Peyer's patch (tissue), 4 donors: Measurements from ENCODE around the gene SYNCRIP. TPM values are rescaled to one million over a fixed set of nuclear protein-coding genes. Genes with fewer than 3 reads are reported as not detected.

ENCODE experiments used
- DNase-seq, 3 donors: peaks; one replicate each; pipeline ENCODE4 v3.0.0-alpha.2; 2017 to 2019
- H3K27ac ChIP-seq, 4 donors: fragments of 200-600 bp; sonication (generic); one replicate each; pipeline ENCODE4 v1.5.1; 2016 to 2019
- H3K27me3 ChIP-seq, 2 donors: fragments of 200-600 bp; sonication (generic); one replicate each; pipeline ENCODE4 v1.5.1; 2019
- H3K36me3 ChIP-seq, 3 donors: fragments of 200-600 bp; sonication (generic); one replicate each; pipeline ENCODE4 v1.5.1; 2016 to 2019
- H3K4me1 ChIP-seq, 4 donors: fragments of 200-600 bp; sonication (generic); one replicate each; pipeline ENCODE4 v1.5.1; 2016 to 2019
- H3K4me3 ChIP-seq, 4 donors: fragments of 200-600 bp; sonication (generic); 1 replicate in 3 of 4; 2 replicates in 1 of 4; pipeline ENCODE4 v1.5.1; 2016 to 2019; ENCODE audit warnings: mild to moderate bottlenecking in 1 of 4
- H3K9me3 ChIP-seq, 4 donors: fragments of 200-600 bp; sonication (generic); one replicate each; pipeline ENCODE4 v1.5.1; 2016 to 2019; ENCODE audit warnings: mild to moderate bottlenecking in 1 of 4
- CTCF ChIP-seq, 6 experiments: fragments of 450-650 bp in 4 of 6; fragments of 200-600 bp in 2 of 6; sonication (generic) in 1 of 6; IDR thresholded peaks; one replicate each; pipeline ENCODE4 v1.5.1; 2017 to 2019; ENCODE audit warnings: antibody characterized with exemption in 6 of 6, mild to moderate bottlenecking in 3 of 6, moderate library complexity in 1 of 6
- POLR2A ChIP-seq, 2 donors: fragments of 450-650 bp; IDR thresholded peaks; one replicate each; pipeline ENCODE4 v1.5.1; 2017; ENCODE audit warnings: antibody characterized with exemption in 2 of 2, mild to moderate bottlenecking in 2 of 2, moderate library complexity in 2 of 2
- total RNA-seq, 4 donors: library from RNA; depleted of rRNA; stranded (reverse); fragments of >200 nt; gene quantifications; one replicate each; pipeline ENCODE4 v1.1.0, GENCODE V29; 2016

The SYNCRIP gene
- total RNA-seq, 4 donors from 2014 or later: 32.4 to 52.8 (median 37.8) TPM

GRCh38 chr6:85678026-85678601 is 35.4 kb upstream of the SYNCRIP start:
- Histone ChIP-seq H3K4me1 (peaks cover 0 to 23% (median 0%) of the 10 kb centered on the region in 4 donors), H3K36me3 (no peaks in the 10 kb centered on the region), H3K9me3 (no peaks in the 10 kb centered on the region), H3K27me3 (no peaks in the 10 kb centered on the region), H3K4me3 (peak overlapping the region; percentile 70 to 95 (median 74)), H3K27ac (peak overlapping the region; percentile 85 to 92 (median 88))
- no peak for DNase-seq
- no peak for TF ChIP-seq CTCF (IDR thresholded peaks at IDR 0.05)
- no peak for TF ChIP-seq POLR2A (IDR thresholded peaks at IDR 0.05)

- H3K4me3 ChIP-seq: peak overlapping the region; percentile 70 to 95 (median 74)
- H3K27ac ChIP-seq: peak overlapping the region; percentile 85 to 92 (median 88)
- H3K4me1 ChIP-seq: peaks cover 0 to 23% (median 0%) of the 10 kb centered on the region in 4 donors
- H3K36me3 ChIP-seq: no peaks in the 10 kb centered on the region
- DNase-seq: no peak
- H3K27me3 ChIP-seq: no peaks in the 10 kb centered on the region
- H3K9me3 ChIP-seq: no peaks in the 10 kb centered on the region
- TF ChIP-seq POLR2A (IDR thresholded peaks at IDR 0.05): no peak
- TF ChIP-seq CTCF (IDR thresholded peaks at IDR 0.05): peak in 2 of 6 experiments; percentile 13 to 14
These were observed 34.7 kb upstream of the SYNCRIP start for GRCh38 chr6:85677234-85677956.

- Histone ChIP-seq H3K27me3 (no peaks in the 10 kb centered on the region), H3K4me1 (peaks cover 0 to 24% (median 0%) of the 10 kb centered on the region in 4 donors), H3K27ac (peak overlapping the region in 1 of 4 donors; percentile 15), H3K9me3 (no peaks in the 10 kb centered on the region), H3K36me3 (no peaks in the 10 kb centered on the region), H3K4me3 (peak overlapping the region; percentile 70 to 95 (median 74))
- no peak for DNase-seq
- TF ChIP-seq CTCF (IDR thresholded peaks at IDR 0.05): no peak
- no peak for TF ChIP-seq POLR2A (IDR thresholded peaks at IDR 0.05)
These were observed 33.5 kb upstream of the SYNCRIP start for GRCh38 chr6:85676086-85676729.

- DNase-seq: peak in 1 of 3 donors; percentile 58
These were observed 32.5 kb upstream of the SYNCRIP start for GRCh38 chr6:85675030-85675819.

More at GRCh38 chr6:85675030-85675819, 32.5 kb upstream of the SYNCRIP start:
- Histone ChIP-seq H3K27ac (peak overlapping the region in 1 of 4 donors; percentile 15), H3K4me1 (peaks cover 0 to 31% (median 0%) of the 10 kb centered on the region in 4 donors), H3K27me3 (no peaks in the 10 kb centered on the region), H3K36me3 (no peaks in the 10 kb centered on the region), H3K9me3 (no peaks in the 10 kb centered on the region), H3K4me3 (peak overlapping the region in 1 of 4 donors; percentile 73)
- TF ChIP-seq POLR2A (IDR thresholded peaks at IDR 0.05) (peak in 1 of 2 donors; percentile 20), CTCF (IDR thresholded peaks at IDR 0.05) (no peak)
